Endothelial cell of umbilical vein (primary cell): Measurements from ENCODE around the gene MYO16. TPM values are rescaled to one million over a fixed set of nuclear protein-coding genes. Genes with fewer than 3 reads are reported as not detected.

Source experiments
- BruUV-seq: library from RNA; stranded (reverse); fragments of 400-500 nt; replicated peaks from 2 replicates; lab custom pipeline; 2021; lab: Mats Ljungman, UMichigan
- CTCF ChIA-PET: fragments of 300-600, 350-600 bp; sonication (Branson Sonifier 250); formaldehyde crosslinking; loops from one replicate; lab custom pipeline; 2021; ENCODE audit warnings: antibody characterized with exemption, inconsistent platforms; lab: Charles Lee
- POLR2A ChIA-PET: fragments of 300-600, 350-600 bp; sonication (Branson Sonifier 250); formaldehyde crosslinking; loops from one replicate; lab custom pipeline; 2021; ENCODE audit warnings: antibody characterized with exemption, inconsistent platforms; lab: Charles Lee
- DNase-seq: peaks from one replicate; pipeline ENCODE4 v3.0.0-alpha.2; 2011; ENCODE audit warnings: low read depth, low spot score
- FAIRE-seq: peaks from 2 replicates; lab custom pipeline; 2011; peaks lifted over from hg19 to GRCh38; lab: Jason Lieb, UNC
- H2AFZ ChIP-seq: 2 replicates; pipeline ENCODE4 v1.6.0; 2012; ENCODE audit warnings: low read depth, low read length, control low read depth, inconsistent platforms
- H3K27ac ChIP-seq: 2 replicates; pipeline ENCODE4 v1.5.1; 2011; ENCODE audit warnings: low read depth, mild to moderate bottlenecking, control low read depth, low read length, moderate library complexity; ENCODE audit not compliant: insufficient read depth
- H3K27me3 ChIP-seq, 2 experiments: 2 replicates each; pipeline versions ENCODE4 v1.6.0 to v1.6.1; 2011; ENCODE audit warnings: low read length in 2 of 2, mixed read lengths in 1 of 2; ENCODE audit not compliant: control insufficient read depth in 2 of 2, insufficient read depth in 2 of 2
- H3K36me3 ChIP-seq, 2 experiments: 2 replicates in 1 of 2; 3 replicates in 1 of 2; pipeline ENCODE4 v1.5.1; 2011; ENCODE audit warnings: low read length in 2 of 2, mild to moderate bottlenecking in 1 of 2, moderate library complexity in 1 of 2; ENCODE audit not compliant: control insufficient read depth in 2 of 2, insufficient read depth in 2 of 2; ENCODE audit errors: extremely low read depth in 1 of 2
- H3K4me1 ChIP-seq: 3 replicates; pipeline ENCODE4 v1.5.1; 2011; ENCODE audit warnings: mild to moderate bottlenecking, low read length; ENCODE audit not compliant: control insufficient read depth, insufficient read depth; ENCODE audit errors: extremely low read depth
- H3K4me2 ChIP-seq: 2 replicates; pipeline ENCODE4 v1.6.1; 2011; ENCODE audit warnings: low read length, control low read depth, mixed read lengths; ENCODE audit not compliant: insufficient read depth
- H3K4me3 ChIP-seq, 3 experiments: fragments of 200-600 bp in 1 of 3; sonication (generic), shearing (Covaris generic) in 1 of 3; replicated peaks in 1 of 3; 2 replicates each; pipeline ENCODE4 v1.5.1; 2011 to 2016; ENCODE audit warnings: control low read depth in 3 of 3, low read length in 3 of 3, mild to moderate bottlenecking in 2 of 3, inconsistent platforms in 1 of 3, low read depth in 1 of 3, moderate library complexity in 1 of 3; ENCODE audit not compliant: insufficient read depth in 1 of 3
- H3K79me2 ChIP-seq: 2 replicates; pipeline ENCODE4 v1.6.0; 2012; ENCODE audit warnings: low read length, inconsistent platforms; ENCODE audit not compliant: control insufficient read depth, insufficient read depth
- H3K9ac ChIP-seq: replicated peaks from 2 replicates; pipeline ENCODE3; 2011; ENCODE audit warnings: low read length, control low read depth; ENCODE audit not compliant: insufficient read depth; ENCODE audit errors: extremely low read depth
- H3K9me1 ChIP-seq: replicated peaks from 3 replicates; pipeline ENCODE4 v1.6.0; 2011; ENCODE audit warnings: mild to moderate bottlenecking, low read length; ENCODE audit not compliant: control insufficient read depth, insufficient read depth; ENCODE audit errors: extremely low read depth
- H3K9me3 ChIP-seq: replicated peaks from 2 replicates; pipeline ENCODE4 v1.5.1; 2012; ENCODE audit warnings: low read length, inconsistent platforms; ENCODE audit not compliant: control insufficient read depth, insufficient read depth
- H4K20me1 ChIP-seq: replicated peaks from 2 replicates; pipeline ENCODE3; 2011; ENCODE audit warnings: mild to moderate bottlenecking, low read length; ENCODE audit not compliant: control insufficient read depth, insufficient read depth; ENCODE audit errors: extremely low read depth
- EZH2 ChIP-seq: IDR thresholded peaks from 2 replicates; pipeline ENCODE4 v1.6.1; 2012; ENCODE audit warnings: borderline replicate concordance, low read depth, mild to moderate bottlenecking, moderate library complexity, low read length, inconsistent platforms; ENCODE audit not compliant: severe bottlenecking
- FOS ChIP-seq: IDR thresholded peaks from 2 replicates; pipeline ENCODE4 v1.6.1; 2011; ENCODE audit warnings: mild to moderate bottlenecking, low read length, moderate library complexity, borderline replicate concordance; ENCODE audit not compliant: insufficient read depth
- GATA2 ChIP-seq: IDR thresholded peaks from 2 replicates; pipeline ENCODE4 v1.7.0; 2011; ENCODE audit warnings: low read depth, mild to moderate bottlenecking, moderate library complexity, mixed read lengths, low read length; ENCODE audit not compliant: insufficient read length, insufficient read depth
- JUN ChIP-seq: IDR thresholded peaks from 2 replicates; pipeline ENCODE4 v1.6.1; 2011; ENCODE audit warnings: borderline replicate concordance, low read depth; ENCODE audit not compliant: insufficient read length, insufficient read depth
- MYC ChIP-seq: IDR thresholded peaks from one replicate; pipeline ENCODE4 v1.6.1; 2011; ENCODE audit warnings: mild to moderate bottlenecking, low read depth, low read length
- POLR2A ChIP-seq: IDR thresholded peaks from 2 replicates; pipeline ENCODE4 v1.6.1; 2012; ENCODE audit warnings: low read depth, mild to moderate bottlenecking, control low read depth, low read length
- POLR2AphosphoS5 ChIP-seq: IDR thresholded peaks from 2 replicates; pipeline ENCODE4 v1.6.1; 2012; ENCODE audit warnings: low read depth, mild to moderate bottlenecking, control low read depth, low read length, moderate library complexity; ENCODE audit not compliant: insufficient read depth
- dilution Hi-C: fragments of 300-500 bp; cut with MboI; formaldehyde crosslinking; loops from one replicate; pipeline ENCODE4 v1.15.0; 2019; ENCODE audit warnings: low sequenced_read_pairs; ENCODE audit not compliant: extremely low pct_ligation_motif_present
- intact Hi-C: fragments of 100-400 bp; cut with micrococcal nuclease; formaldehyde crosslinking; loops from one replicate; pipeline ENCODE4 v1.10.0; 2022
- polyA plus RNA-seq, 4 experiments: library from polyadenylated mRNA; depleted of rRNA in 3 of 4; stranded (reverse) in 3 of 4; unstranded in 1 of 4; fragments of >200 nt; gene quantifications; 2 replicates each; pipeline versions ENCODE4 v1.2.1 to v1.2.3, GENCODE V29; 2011 to 2012; ENCODE audit warnings: missing spikeins in 1 of 4
- total RNA-seq: library from RNA; stranded (reverse); gene quantifications from 2 replicates; pipeline ENCODE4 v1.2.3, GENCODE V29; 2021
- TF ChIP-seq, protein P1 (sequence below): IDR thresholded peaks from 2 replicates; pipeline ENCODE4 v1.6.1; 2011; ENCODE audit not compliant: insufficient read depth, insufficient read length
- TF ChIP-seq, protein P2 (sequence below), 2 donors: IDR thresholded peaks; 1 replicate in 1 of 2; 2 replicates in 1 of 2; pipeline ENCODE4 v1.5.1; 2011; ENCODE audit warnings: low read length in 2 of 2, mild to moderate bottlenecking in 2 of 2, moderate library complexity in 2 of 2, control low read depth in 1 of 2, inconsistent platforms in 1 of 2, low read depth in 1 of 2; ENCODE audit not compliant: insufficient read depth in 1 of 2; ENCODE audit errors: extremely low read depth in 1 of 2

MYO16 gene
- total and polyA plus RNA-seq, 2 donors (not counting 3 experiments of a cell fraction or from before 2014, with no cell fraction given), result 0.03 to 0.04 TPM

GRCh38 chr13:109114991-109115390 lies 485.6 kb downstream of the MYO16 start:
- H3K9me1 ChIP-seq, result no peaks in the 10 kb centered on the region
- ChIA-PET POLR2A (no interaction called here), CTCF (interaction anchor here (0.6 to 0.7 kb wide), 4 partner anchors 18 to 554 kb away, joined by 3 read pairs; no protein-coding TSS in a partner anchor)
- H2AFZ ChIP-seq, result no peak overlapping the region
- H3K79me2 ChIP-seq, result no peaks in the 10 kb centered on the region
- no peaks in the 10 kb centered on the region for H3K36me3 ChIP-seq
- no peaks in the 10 kb centered on the region for H4K20me1 ChIP-seq
- FAIRE-seq, result no peak
- no peak overlapping the region for H3K4me3 ChIP-seq
- BruUV-seq, result no TSS peak
- H3K4me1 ChIP-seq, result no peaks in the 10 kb centered on the region
- H3K9ac ChIP-seq, result no peak overlapping the region
- DNase-seq, result no peak
- no peaks in the 10 kb centered on the region for H3K9me3 ChIP-seq
- no peak overlapping the region for H3K27ac ChIP-seq
- intact Hi-C loops, result no loop called here
- no peak overlapping the region for H3K4me2 ChIP-seq
- no peaks in the 10 kb centered on the region for H3K27me3 ChIP-seq
- dilution Hi-C loops, result no loop called here
- TF ChIP-seq FOS (no peak), EZH2 (no peak), GATA2 (no peak), POLR2A (no peak), MYC (no peak), JUN (no peak), POLR2AphosphoS5 (no peak)
- TF ChIP-seq, protein P1, sequence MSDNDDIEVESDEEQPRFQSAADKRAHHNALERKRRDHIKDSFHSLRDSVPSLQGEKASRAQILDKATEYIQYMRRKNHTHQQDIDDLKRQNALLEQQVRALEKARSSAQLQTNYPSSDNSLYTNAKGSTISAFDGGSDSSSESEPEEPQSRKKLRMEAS, result no peak
- TF ChIP-seq, protein P2, sequence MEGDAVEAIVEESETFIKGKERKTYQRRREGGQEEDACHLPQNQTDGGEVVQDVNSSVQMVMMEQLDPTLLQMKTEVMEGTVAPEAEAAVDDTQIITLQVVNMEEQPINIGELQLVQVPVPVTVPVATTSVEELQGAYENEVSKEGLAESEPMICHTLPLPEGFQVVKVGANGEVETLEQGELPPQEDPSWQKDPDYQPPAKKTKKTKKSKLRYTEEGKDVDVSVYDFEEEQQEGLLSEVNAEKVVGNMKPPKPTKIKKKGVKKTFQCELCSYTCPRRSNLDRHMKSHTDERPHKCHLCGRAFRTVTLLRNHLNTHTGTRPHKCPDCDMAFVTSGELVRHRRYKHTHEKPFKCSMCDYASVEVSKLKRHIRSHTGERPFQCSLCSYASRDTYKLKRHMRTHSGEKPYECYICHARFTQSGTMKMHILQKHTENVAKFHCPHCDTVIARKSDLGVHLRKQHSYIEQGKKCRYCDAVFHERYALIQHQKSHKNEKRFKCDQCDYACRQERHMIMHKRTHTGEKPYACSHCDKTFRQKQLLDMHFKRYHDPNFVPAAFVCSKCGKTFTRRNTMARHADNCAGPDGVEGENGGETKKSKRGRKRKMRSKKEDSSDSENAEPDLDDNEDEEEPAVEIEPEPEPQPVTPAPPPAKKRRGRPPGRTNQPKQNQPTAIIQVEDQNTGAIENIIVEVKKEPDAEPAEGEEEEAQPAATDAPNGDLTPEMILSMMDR (IDR thresholded peaks at IDR 0.05; ENCODE audit: extremely low read depth in 1 of 2, insufficient read depth in 1 of 2, low read depth in 1 of 2, low read length in 2 of 2), result no peak
